Natural killer cell (primary cell): ENCODE data around the gene DDX39A. TPM values are rescaled to one million over a fixed set of nuclear protein-coding genes. Genes with fewer than 3 reads are reported as not detected.

ENCODE experiments used
- ATAC-seq, 3 donors: fragments of 150-1000 bp in 2 of 3; fragments of 200-7000 bp in 1 of 3; cut with Tn5 transposase; 1 replicate in 1 of 3; 2 replicates in 2 of 3; pipeline ENCODE4 v1.10.0; 2021; ENCODE audit warnings: mild to moderate bottlenecking in 2 of 3, moderate library complexity in 2 of 3
- DNase-seq, 2 donors: peaks; one replicate each; pipeline versions ENCODE4 v3.0.0 to v3.0.0-alpha.2; 2013 to 2021; ENCODE audit warnings: mixed read lengths in 1 of 2
- H3K27ac ChIP-seq: one replicate; pipeline ENCODE4 v1.5.1; 2013; ENCODE audit warnings: mild to moderate bottlenecking, low read length
- H3K27me3 ChIP-seq: one replicate; pipeline ENCODE4 v1.6.1; 2013; ENCODE audit warnings: low read length; ENCODE audit not compliant: control insufficient read depth, insufficient read depth
- H3K36me3 ChIP-seq: one replicate; pipeline ENCODE4 v1.6.1; 2013; ENCODE audit warnings: low read length; ENCODE audit not compliant: control insufficient read depth, insufficient read depth
- H3K4me1 ChIP-seq: one replicate; pipeline ENCODE4 v1.6.1; 2013; ENCODE audit warnings: low read length; ENCODE audit not compliant: control insufficient read depth, insufficient read depth
- H3K4me3 ChIP-seq: one replicate; pipeline ENCODE4 v1.5.1; 2013; ENCODE audit warnings: low read length
- H3K9me3 ChIP-seq: one replicate; pipeline ENCODE4 v1.6.1; 2013; ENCODE audit warnings: low read length; ENCODE audit not compliant: control insufficient read depth, insufficient read depth
- H3K27ac Mint-ChIP-seq, 2 donors: one replicate each; pipeline ENCODE4 v1.8.0; 2022; ENCODE audit warnings: mild to moderate bottlenecking in 2 of 2, mixed read lengths in 2 of 2, moderate library complexity in 1 of 2
- H3K27me3 Mint-ChIP-seq, 2 donors: one replicate each; pipeline ENCODE4 v1.8.0; 2022; ENCODE audit warnings: low read depth in 2 of 2, mixed read lengths in 2 of 2
- H3K36me3 Mint-ChIP-seq: one replicate; pipeline ENCODE4 v1.8.0; 2022; ENCODE audit warnings: mixed read lengths
- H3K4me1 Mint-ChIP-seq, 2 donors: one replicate each; pipeline ENCODE4 v1.8.0; 2022; ENCODE audit warnings: mixed read lengths in 2 of 2
- H3K4me3 Mint-ChIP-seq: one replicate; pipeline ENCODE4 v1.8.0; 2022; ENCODE audit warnings: mild to moderate bottlenecking, moderate library complexity, mixed read lengths
- H3K9me3 Mint-ChIP-seq, 2 donors: one replicate each; pipeline ENCODE4 v1.8.0; 2022; ENCODE audit warnings: mixed read lengths in 2 of 2
- WGBS: methylation state at CpG from one replicate; pipeline ENCODE4 v1.1.7; 2013; ENCODE audit warnings: missing lambda C conversion rate; ENCODE audit not compliant: insufficient coverage; 5-methylcytosine and 5-hydroxymethylcytosine counted together
- intact Hi-C: fragments of 100-400 bp; cut with micrococcal nuclease; formaldehyde crosslinking; loops from one replicate; pipeline ENCODE4 v1.14.2; 2022
- total RNA-seq, 4 donors: library from RNA; stranded (reverse); fragments of 120-200 nt in 1 of 4; gene quantifications; one replicate each; pipeline versions ENCODE4 v1.2.3 to v1.2.4, GENCODE V29; 2013 to 2022
- TF ChIP-seq, protein P1 (sequence below): fragments of 200-600 bp; IDR thresholded peaks from one replicate; pipeline ENCODE4 v1.8.0; 2022; ENCODE audit warnings: antibody characterized with exemption

Gene DDX39A
- total RNA-seq, 3 donors from 2014 or later (not counting 1 experiment from before 2014, with no cell fraction given), result 397 to 569 (median 557) TPM

GRCh38 chr19:14433554-14434501 is 14.7 kb upstream of the DDX39A start:
- 3% methylated on average over 52 of the region's 52 CpGs for WGBS
- Histone ChIP-seq H3K27me3 (no peaks in the 10 kb centered on the region), H3K27ac (peak overlapping the region; percentile 79), H3K36me3 (no peaks in the 10 kb centered on the region), H3K9me3 (no peaks in the 10 kb centered on the region), H3K4me1 (peaks cover 57% of the 10 kb centered on the region), H3K4me3 (peak overlapping the region; percentile 72)
- ATAC-seq (peak; percentile 38 to 56 (median 40)), DNase-seq (peak; percentile 57 to 71)
- TF ChIP-seq, protein P1, sequence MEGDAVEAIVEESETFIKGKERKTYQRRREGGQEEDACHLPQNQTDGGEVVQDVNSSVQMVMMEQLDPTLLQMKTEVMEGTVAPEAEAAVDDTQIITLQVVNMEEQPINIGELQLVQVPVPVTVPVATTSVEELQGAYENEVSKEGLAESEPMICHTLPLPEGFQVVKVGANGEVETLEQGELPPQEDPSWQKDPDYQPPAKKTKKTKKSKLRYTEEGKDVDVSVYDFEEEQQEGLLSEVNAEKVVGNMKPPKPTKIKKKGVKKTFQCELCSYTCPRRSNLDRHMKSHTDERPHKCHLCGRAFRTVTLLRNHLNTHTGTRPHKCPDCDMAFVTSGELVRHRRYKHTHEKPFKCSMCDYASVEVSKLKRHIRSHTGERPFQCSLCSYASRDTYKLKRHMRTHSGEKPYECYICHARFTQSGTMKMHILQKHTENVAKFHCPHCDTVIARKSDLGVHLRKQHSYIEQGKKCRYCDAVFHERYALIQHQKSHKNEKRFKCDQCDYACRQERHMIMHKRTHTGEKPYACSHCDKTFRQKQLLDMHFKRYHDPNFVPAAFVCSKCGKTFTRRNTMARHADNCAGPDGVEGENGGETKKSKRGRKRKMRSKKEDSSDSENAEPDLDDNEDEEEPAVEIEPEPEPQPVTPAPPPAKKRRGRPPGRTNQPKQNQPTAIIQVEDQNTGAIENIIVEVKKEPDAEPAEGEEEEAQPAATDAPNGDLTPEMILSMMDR, result peak; percentile 13
- Mint-ChIP-seq H3K27me3 (no peaks in the 10 kb centered on the region), H3K36me3 (no peaks in the 10 kb centered on the region), H3K9me3 (no peaks in the 10 kb centered on the region), H3K27ac (peak overlapping the region; percentile 97 to 100), H3K4me1 (peaks cover 31 to 44% of the 10 kb centered on the region in 2 donors), H3K4me3 (peak overlapping the region; percentile 90)
- intact Hi-C loops, result loop anchor here (2.0 kb wide), 1 partner anchor 15 kb away; the partner anchor contains the start of gene DDX39A

DNA sequence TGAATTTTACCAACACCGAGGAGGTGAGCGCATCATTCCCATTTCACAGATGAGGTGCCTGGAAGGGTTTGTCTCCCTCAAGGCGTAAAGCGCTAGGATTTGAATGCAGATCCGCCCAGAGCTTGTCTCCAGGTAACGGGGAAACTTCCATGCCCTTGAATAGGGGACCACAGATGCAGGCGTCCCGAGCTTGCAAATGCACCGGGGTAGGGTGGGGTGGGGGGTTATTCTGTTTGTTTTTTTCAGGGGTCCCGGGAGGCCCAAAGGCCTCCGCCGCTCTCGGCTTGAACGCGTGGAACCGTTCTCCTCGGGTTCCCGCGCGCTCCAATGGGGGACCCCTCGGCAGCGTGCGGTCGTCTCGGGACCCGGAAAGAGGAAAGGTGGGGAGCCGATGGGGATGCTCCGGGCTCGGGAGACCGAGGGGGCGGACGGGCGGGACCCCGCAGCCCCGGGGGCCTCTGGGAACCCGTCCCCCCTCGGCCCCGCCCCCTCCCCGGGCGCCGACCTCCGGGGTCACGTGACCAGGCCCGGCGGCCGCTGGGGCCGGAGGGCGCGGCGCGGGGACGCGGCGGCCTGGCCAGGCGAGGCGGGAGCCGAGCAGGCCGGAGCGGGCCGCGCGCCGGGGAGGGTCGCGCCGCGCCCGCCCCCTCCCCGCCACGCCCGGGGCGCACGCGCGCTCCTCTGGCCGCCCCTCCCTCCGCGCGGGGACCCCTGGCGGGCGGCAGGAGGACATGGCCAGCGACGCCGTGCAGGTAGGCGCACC is 13.8 kb upstream of the DDX39A start, which contains the start of gene PKN1:
TSS of gene PKN1 (plus strand) at position 516 of the 763 bp plus-strand sequence. CDS start at position 732, 216 bp downstream.
- intact Hi-C loops, result loop anchor here (1.0 kb wide), 1 partner anchor 43 kb away; no protein-coding TSS in a partner anchor
- Histone ChIP-seq H3K27me3 (no peaks in the 10 kb centered on the region), H3K9me3 (no peaks in the 10 kb centered on the region), H3K4me3 (peak within 1 kb of the TSS; percentile 72), H3K27ac (peak within 1 kb of the TSS; percentile 79), H3K36me3 (no peaks in the 10 kb centered on the region), H3K4me1 (peaks cover 48% of the 10 kb centered on the region)
- no peaks in the 10 kb centered on the region for H3K36me3 Mint-ChIP-seq
- peak; percentile 56 to 68 for DNase-seq
- TF ChIP-seq, protein P1, result no peak
- no peaks in the 10 kb centered on the region for H3K9me3 Mint-ChIP-seq
- H3K27ac Mint-ChIP-seq, result peak within 1 kb of the TSS; percentile 97 to 100
- peak in 2 of 3 donors; percentile 6 to 31 for ATAC-seq
- peak within 1 kb of the TSS; percentile 90 for H3K4me3 Mint-ChIP-seq
- no peaks in the 10 kb centered on the region for H3K27me3 Mint-ChIP-seq
- H3K4me1 Mint-ChIP-seq, result peaks cover 25 to 38% of the 10 kb centered on the region in 2 donors
- 2% methylated on average over 85 of the region's 85 CpGs for WGBS

DNA sequence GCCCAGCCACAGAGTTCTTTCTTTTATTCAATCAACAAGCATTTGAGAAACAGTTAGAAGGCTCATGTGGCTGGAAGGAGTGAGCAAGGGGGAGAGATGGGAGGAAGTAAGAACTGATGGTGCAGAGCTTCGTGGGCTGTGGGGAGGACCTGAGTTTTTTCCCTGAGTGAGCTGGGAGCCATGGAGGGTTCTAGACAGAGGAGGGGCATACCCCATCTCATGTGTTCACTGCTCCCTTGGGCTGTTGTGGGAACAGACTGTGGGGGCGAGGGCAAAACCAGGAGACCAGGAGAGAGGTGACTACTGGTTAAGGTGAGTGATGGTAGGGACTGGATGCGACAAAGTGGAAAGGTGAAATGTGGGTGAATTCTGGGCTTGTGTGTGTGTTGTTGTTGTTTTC is 11.6 kb upstream of the DDX39A start:
- Mint-ChIP-seq H3K4me3 (peak overlapping the region; percentile 55), H3K9me3 (no peaks in the 10 kb centered on the region), H3K4me1 (peaks cover 21 to 36% of the 10 kb centered on the region in 2 donors), H3K36me3 (no peaks in the 10 kb centered on the region), H3K27me3 (no peaks in the 10 kb centered on the region), H3K27ac (no peak overlapping the region)
- no peak for ATAC-seq
- H3K9me3 ChIP-seq, result no peaks in the 10 kb centered on the region
- intact Hi-C loops, result no loop called here
- DNase-seq, result no peak
- TF ChIP-seq, protein P1, result no peak
- no peak overlapping the region for H3K27ac ChIP-seq
- no peak overlapping the region for H3K4me3 ChIP-seq
- H3K4me1 ChIP-seq, result peaks cover 38% of the 10 kb centered on the region
- WGBS, result 67% methylated on average over 3 of the region's 3 CpGs
- H3K36me3 ChIP-seq, result no peaks in the 10 kb centered on the region
- no peaks in the 10 kb centered on the region for H3K27me3 ChIP-seq
